SKM-1 treated with dmso at 0.1 percent for 144 hours (cell line): ENCODE measurements around the gene SFMBT1.

Experiments used
- DNase-seq: peaks from one replicate; lab custom pipeline; 2025; ENCODE audit not compliant: unreplicated experiment; lab: John Stamatoyannopoulos, UW

Gene SFMBT1

DNA sequence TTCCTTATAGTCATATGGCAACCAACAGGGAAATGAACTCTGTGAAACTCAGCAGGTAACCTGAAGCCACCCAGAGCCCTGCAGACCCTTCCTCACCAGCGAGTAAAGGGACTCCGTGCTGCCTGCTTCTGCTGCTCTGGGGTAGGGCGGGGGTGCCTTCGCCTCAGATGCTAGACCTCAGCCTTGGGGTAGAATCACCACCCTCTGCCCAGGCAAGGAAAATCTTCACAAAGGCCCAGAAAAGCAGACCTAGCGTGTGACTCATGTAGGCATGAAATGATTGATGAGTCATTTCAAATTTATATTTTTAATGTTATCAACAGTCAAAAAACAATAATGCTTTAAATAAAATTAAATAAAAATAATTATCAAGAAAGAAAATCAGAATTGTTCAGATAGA is 155.1 kb downstream of the SFMBT1 start:
- DNase-seq, result no peak

DNA sequence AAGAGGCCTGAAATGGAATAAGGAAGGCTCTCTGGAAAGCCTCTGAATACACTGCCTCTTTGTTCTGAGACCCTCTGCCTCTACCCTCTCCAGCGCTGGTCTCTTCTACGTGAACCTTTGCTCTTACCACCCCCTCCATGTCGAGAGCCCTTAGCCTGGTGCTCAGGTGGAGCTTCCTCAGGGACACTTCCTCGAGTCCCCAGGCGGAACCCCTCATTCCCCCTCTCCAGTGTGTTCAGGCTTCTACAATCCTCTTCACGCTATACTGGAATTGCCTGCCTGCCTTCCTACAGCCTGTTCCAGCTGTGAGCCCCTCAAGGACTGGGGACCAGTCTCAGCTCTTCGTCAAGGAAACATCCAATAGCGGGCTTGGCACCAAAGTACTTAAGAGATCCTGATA is 156.0 kb downstream of the SFMBT1 start:
- no peak for DNase-seq

DNA sequence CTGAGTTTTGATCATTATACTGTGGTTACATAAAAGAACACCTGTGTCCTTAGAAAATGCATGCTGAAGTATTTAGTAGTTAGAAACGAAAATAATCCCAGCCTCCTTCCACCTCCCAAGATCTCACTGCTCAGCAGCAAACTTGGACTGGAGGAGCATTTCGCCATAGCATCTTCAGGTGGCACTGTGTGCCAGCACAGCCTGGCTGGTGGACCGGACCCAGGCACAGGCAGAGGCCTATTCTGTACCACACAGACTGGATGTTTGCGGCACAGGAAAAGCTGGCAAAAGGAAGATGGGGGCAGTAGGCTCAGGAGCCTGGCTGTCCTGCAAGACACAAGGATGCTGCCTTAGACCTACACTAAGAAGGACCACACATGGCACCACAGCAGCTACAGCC is 158.7 kb downstream of the SFMBT1 start:
- no peak for DNase-seq

DNA sequence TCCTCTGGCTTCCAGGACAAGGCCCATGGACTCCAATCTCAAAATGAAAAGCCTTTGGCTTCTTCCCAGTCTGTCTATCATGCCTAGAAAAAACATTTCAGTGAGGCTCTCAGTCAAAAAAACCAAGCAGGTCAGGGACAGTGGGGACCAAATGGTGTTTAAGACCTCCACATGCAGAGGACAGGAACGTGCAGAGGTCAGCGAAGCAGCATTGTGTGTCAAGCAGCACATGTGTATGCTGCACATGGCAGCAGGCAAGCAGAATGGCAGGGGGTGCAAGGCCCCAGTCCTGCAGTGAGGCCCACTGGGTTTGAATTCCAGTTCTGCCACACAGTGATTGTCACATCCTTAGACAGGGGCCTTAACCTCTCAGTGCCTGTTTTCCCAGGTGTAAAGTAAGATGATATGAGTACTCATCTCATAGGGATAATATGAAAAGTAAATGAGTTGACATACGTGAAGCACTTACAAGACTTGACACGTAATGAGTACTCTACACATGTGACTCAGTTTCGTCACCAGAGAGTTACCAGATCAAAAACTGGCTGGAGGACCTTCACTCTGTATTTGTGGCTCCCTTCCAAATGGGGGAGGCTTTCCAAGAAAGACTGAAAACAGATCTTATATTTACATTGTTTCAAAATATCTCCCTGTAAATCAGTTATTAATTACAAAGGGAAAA is 159.7 kb downstream of the SFMBT1 start:
- DNase-seq, result no peak

DNA sequence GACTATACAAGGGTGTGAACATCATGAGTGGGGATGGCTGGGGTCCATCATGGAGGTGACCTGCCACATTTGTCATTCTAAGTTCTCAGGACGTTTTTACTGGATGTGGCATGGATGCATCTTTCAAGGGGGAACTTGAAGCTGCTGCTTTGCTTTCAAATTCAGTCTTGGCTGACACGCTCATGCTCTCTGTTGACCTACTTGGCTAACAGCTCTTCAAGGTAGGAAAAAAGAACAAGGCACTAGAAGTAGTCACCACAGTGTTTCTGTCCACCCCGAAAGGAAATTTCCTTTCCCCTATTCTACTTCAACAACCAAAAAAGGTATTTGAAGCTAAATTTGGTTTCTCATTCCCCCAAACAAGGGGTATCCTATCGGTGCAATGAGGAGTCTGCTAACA is 163.5 kb downstream of the SFMBT1 start:
- DNase-seq, result no peak

DNA sequence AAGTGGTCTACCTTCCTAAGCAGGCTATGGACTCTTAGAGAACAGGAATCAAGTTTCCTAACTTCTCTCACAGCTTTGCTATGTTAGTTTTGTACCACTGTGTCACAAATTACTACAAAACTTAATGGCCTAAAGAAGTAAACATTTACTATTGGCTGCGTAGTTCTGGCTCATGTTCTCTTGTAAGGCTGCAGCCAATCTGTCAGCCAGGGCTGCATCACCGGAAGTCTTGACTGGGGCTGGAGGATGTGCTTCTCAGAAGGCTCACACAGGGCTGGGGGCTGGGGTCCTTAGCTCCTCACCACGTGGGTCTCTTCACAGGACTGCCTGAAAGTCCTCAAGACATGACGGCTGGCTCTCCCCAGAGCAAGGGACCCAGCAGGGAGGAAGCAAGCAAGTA is 164.0 kb downstream of the SFMBT1 start:
- DNase-seq, result no peak

DNA sequence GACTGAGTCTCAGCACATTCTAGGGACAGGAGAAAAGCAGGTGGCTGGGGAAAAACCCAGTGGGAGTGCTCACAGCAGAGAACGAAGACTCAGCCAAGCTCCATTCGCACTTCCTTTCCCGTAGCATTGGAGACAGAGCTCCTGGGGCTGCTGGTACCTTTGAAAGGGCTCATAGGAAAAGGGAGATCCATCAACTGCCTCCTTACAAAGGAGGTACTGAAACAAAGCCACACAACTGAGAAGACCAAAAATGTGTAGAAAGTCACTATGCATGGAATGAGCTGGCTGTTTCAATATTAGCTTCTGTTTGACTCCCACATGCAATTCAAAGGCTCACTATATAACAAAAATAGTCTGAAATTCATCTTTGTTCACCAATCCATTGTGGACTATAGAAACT is 165.4 kb downstream of the SFMBT1 start:
- no peak for DNase-seq

DNA sequence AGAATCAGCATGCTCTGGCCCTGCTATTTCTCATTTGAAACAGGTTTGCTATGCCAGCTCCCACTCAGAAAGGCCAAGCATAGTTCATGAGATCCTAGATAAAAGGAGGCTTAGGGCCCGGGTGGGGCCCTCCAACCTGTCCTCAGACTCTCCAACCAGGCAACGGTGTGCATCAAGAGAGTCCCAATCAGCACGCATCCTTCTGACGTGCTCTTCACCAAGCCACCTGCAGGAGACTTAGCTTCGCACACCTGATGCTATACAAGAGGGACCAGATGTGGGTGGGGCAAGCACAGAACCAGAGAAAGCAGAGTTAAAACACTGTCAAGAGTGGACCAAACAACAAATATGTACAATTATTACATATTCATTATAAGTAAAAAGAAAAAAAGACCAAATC is 165.8 kb downstream of the SFMBT1 start:
- no peak for DNase-seq

DNA sequence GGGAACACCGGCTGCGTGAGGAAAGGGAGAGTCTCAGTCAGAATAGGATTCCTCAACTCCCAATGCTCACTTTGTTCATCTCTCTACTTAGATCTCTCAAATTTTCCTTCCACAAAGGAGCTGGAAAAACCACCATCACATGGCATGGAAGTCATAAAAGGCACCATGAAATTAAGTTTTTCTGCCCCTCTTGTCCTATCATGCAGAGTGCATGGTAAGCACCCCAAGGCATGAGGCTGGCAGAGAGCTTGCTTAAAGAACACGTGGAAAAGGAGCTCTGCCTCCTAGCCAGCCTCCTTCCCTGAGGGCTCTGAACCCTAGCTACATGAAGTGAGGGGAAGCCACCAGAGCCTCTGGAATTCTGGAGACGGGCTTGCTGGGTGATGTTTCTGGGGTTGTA is 166.3 kb downstream of the SFMBT1 start:
- DNase-seq, result no peak

DNA sequence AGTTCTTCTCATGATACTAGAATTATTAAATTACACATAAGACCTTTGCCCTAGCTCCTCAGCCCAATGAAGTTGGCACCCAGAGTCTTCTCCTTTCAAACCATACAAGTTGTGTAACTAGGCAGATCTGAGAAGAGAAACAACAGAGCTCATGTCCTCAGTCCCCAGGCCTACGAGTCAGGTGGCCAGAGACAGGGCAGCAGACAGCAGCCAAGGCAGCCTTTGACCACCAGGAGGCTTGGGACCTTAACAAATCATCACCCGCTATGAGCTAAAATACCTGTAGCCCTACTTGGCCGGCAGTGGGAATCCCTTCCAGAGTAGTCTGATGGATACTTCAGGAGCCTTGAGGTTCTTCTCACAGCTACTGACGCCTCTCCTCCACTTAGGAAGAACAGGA is 166.8 kb downstream of the SFMBT1 start:
- no peak for DNase-seq

DNA sequence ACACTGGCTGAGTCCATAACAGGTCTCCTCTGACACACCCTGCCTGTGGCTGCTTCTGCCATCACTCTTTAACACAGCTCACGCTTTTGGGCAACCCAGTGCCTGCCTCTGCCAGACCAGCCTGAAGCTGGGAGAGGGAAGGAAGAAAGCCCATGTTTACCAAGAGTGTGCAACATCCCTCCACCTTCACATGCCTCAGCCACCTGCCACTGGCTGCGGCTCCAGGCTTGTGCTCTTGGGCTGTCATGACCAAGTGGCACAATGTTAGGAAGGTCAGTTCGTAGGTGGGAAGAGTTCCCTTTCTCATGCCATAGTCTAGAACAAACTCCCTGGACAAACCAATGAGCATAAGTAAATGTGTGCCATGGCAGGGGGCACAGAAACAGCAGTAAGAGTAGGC is 168.8 kb downstream of the SFMBT1 start:
- DNase-seq, result no peak

DNA sequence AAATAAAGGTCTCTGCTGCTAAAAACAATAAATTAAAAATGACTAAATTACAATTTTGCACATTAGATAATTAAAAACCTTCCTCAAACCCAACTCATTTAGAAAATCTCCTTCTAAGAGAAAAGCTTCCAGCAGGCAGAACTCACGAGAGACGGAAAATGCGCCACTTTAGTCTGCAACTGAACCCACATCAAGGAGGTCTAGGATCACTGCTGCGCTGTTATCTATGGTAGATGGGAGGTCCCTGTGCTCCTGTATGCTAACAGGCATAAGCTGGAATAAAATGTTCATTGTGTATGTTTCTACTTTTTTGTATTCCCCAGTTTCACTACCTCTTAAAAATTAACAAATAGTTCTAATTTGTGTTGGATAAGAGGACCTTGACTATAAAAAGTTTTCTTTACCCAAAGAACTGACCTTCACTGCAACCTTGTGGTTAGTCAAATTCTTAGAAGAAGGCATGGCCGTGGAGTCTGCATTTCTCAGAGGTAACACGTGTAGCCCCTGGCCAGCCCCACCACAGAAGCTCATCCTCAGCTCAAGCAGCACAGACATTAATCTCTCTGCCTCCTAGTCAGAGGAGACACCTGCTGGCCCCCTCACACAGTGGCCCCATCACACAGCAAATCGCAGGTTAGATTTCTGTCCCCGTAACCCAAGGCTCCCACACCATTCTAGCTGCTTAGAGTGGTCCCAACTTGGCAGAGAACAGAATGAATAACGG is 170.8 kb downstream of the SFMBT1 start:
- DNase-seq, result no peak

DNA sequence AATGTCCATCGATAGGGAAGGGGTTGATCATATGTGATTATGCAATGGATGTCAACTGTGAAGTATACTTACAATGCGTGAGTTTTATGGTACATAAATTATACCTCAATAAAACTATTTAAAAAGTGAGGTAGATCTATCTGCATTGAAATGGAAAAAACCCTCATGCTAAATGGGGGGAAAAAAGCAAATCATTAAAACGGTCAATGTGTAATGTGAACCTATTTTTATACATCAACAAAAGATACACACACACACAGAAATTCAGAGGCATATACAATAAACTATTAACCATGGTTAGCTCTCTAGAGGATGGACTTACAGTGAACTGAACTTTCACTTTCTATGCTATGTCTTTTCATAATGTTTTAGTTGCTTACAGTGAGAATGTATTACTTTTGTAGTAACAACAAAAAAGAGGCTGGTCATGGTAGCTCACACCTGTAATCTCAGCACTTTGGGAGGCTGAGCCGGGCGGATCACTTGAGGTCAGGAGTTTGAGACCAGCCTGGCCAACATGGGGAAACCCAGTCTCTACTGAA is 171.6 kb downstream of the SFMBT1 start:
- DNase-seq, result no peak

DNA sequence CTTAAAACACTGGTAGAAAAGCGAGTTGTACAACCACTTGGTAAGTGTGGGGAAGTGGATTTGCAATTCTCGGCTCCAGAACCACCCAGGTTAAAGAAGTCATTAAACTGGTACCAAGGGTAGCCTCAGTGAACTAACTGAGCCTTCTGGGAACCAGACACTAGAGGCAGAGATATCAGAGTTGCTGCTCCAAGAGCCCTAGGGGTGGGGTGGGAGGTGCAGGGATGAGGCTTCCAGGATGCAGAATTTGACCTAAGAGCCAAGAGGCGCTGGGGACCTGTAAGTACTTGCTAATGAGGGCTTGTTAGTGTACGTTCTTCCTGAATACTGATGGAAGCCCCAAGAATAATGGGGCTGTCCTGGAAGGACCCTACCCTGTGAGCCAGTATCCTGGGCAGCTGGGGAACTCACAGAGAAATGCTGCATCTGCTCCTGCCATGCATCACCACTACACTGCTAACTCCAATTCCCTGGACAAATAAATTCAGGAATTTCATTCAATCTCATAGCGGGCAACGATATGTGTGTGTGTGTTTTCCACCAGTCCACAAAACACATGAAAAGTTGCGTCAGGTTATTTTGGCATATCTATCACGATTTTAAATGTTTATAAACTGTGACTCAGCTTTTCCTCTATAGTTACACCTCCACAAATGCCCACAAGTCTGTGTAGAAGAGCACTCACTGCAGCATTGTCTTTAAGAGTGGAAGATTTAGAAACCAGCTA is 172.3 kb downstream of the SFMBT1 start:
- no peak for DNase-seq

DNA sequence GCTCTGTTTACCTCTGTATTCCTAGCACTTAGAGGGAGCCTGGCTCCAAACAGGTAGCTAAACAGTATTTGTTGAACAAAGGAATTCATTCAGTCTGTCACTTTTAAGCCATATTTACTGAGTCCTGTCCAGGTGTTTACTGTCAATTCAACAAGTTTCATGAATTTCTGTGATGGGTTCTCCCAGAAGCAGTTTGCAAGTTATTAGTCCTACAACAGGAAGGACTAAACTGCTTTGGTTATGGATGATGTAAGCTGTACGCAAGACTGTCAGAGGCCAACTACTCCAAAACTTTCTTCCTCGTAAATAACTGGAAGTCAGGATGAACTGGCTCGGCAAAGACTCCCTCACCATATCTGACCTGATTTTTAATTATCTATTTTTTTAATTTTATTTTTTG is 173.6 kb downstream of the SFMBT1 start:
- no peak for DNase-seq

DNA sequence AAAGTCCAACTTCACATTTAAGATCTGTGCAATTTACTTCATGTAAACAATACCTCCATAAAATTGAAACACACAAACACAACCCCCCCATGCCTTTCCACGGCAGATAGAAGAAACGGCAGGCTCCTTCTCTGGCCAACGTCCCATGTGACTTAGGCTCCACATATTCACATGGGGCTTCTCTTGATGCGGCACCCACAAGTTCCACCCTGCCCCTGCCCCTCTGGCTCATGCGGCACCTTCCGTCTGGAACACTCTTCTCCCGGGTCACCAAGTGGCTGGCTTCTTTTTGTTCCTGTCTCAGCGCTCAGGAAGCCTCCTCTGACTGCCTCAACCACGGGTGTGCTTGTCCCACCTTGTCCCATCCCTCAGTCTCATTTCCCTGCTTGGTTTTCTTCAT is 174.1 kb downstream of the SFMBT1 start:
- DNase-seq, result no peak

DNA sequence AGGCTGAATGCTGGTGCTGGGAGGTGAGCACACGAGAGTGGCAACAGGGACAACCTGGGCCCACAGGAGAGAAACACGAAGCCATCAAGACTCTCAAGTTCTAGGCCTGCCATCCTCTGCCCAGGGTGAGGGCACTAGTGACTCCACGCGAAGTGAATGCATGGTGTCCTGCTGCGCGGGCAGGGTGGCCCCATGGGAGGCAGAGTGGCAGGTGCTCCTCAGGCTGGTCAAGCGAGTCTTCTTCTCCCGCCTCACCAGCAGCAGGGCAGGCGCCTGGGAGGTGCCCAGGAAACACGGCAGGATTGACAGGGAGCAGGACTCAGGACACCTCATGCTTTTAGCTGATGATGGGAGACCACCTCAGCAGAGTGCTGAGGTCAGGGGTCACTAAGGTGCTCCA is 175.4 kb downstream of the SFMBT1 start:
- DNase-seq, result no peak

DNA sequence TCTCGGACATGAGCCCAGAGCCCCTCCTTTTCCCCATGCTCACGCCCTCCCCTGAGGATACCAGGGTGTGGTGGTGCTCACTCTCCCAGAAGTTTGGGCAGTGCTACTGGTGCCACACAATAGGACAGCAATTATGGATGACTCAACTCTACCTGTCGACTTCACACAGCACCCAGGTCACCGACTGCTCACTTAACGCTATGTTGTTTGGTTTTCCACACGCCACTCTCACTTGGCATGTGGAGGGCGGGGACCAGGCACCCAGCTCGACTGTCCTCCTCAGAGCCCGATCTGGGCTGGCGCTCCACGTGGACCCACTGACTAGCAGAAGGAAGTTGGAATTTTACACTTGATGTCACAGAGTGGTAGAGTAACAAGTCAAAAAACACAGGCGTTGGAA is 179.4 kb downstream of the SFMBT1 start:
- DNase-seq, result no peak

DNA sequence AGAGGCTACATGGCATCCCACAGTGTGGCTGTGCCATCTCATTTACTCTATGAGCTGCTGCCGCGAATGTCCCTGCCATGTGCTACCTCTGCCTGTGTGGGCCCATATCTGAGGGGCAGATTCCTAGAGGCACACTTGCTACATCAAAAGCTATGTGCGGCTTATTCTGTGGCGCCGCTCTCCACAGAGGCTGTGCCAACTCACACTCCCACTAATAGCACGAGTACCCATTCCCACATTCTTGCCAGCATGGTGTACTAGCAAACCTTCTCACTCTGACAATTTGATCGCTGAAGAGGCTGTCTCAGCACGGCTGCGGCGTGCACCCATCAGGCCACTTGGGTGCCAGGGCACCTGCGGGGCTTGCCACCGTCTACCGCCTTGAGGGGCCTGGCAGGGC is 179.9 kb downstream of the SFMBT1 start:
- no peak for DNase-seq

DNA sequence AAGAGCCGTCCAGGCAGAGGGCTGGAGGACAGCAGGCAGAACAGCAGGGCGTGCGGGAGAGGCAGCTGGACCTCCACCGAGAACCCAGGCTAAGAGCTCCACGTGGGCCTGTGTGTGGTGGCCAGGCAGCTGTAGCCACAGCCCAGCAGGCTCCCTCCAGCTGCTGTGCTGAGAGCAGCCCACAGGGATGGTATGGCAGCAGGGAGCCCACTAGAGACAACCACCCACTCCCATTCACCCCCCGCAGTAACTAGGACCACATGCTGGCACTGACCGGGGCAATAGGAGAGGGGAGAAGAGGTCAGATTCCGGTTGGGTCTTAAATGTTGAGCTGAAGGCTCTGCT is 185.5 kb downstream of the SFMBT1 start:
- no peak for DNase-seq

DNA sequence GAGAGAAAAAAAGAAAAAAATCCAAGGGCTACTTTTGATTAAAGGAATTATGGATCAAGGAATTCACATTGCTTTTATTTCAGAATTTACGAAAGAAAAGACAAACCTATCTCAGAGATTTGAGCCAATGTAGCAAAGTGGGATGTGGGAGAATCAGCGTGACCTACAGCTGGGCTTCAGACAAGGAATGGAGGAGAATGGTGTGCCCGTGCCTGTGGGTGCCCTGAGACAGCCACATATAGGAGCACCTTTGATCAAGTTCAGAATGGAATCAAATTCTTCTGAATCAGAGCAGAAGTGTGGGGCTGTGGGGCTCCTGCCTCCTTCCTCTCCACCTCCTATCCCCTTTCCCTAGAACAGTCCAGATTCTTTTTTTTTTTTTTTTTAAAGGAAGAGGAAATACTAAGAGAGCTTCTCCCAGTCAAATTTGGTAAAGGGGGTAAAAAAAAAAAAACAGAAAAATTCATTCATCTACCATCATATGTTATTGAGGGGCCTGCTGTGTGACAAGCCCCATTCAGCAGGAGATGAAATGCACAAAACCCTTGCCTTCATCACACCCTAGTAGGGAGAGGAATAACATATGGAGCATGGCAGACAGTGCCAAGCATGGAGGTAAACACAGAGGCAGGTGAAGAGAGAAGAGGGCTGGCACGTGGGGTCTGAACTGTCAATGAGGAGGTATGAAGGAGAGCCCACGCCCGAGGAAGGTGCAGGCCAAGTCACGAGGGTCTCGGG is 186.0 kb downstream of the SFMBT1 start:
- DNase-seq, result no peak
